Measurements from ENCODE around the gene VPS4B.

DNA sequence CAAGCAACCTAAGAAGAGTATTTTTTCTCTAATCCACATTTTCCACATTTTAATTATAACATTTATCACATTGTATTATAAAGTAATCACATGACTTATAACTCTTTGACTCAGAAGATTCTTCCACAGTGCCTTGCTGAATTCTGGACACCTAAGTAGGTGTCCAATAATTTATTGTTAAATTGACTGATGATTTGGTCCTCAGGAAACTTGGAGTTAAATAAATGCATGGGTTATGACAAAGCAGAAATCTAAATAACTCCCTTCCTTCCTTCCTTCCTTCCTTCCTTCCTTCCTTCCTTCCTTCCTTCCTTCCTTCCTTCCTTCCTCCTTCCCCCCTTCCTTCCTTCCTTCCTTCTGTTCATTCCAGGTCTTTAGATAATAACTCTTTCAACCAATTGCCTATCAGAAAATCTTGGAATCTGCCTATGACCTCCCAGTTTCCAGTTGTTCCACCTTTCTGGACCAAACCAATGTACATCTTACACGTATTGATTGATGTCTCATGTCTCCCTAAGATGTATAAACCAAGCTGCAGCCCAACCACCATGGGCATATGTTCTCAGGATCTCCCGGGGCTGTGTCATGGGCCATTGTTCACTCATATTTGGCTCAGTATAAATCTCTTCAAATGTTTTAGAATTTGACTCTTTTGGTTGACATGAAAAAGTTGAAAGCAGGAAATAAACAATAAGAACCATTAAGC, 44.8 kb downstream of the VPS4B start:
- TF ChIP-seq, protein P1, sequence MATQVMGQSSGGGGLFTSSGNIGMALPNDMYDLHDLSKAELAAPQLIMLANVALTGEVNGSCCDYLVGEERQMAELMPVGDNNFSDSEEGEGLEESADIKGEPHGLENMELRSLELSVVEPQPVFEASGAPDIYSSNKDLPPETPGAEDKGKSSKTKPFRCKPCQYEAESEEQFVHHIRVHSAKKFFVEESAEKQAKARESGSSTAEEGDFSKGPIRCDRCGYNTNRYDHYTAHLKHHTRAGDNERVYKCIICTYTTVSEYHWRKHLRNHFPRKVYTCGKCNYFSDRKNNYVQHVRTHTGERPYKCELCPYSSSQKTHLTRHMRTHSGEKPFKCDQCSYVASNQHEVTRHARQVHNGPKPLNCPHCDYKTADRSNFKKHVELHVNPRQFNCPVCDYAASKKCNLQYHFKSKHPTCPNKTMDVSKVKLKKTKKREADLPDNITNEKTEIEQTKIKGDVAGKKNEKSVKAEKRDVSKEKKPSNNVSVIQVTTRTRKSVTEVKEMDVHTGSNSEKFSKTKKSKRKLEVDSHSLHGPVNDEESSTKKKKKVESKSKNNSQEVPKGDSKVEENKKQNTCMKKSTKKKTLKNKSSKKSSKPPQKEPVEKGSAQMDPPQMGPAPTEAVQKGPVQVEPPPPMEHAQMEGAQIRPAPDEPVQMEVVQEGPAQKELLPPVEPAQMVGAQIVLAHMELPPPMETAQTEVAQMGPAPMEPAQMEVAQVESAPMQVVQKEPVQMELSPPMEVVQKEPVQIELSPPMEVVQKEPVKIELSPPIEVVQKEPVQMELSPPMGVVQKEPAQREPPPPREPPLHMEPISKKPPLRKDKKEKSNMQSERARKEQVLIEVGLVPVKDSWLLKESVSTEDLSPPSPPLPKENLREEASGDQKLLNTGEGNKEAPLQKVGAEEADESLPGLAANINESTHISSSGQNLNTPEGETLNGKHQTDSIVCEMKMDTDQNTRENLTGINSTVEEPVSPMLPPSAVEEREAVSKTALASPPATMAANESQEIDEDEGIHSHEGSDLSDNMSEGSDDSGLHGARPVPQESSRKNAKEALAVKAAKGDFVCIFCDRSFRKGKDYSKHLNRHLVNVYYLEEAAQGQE (IDR thresholded peaks at IDR 0.05; ENCODE audit: insufficient replicate concordance, low read depth) = no peak
- TF ChIP-seq, protein P2, sequence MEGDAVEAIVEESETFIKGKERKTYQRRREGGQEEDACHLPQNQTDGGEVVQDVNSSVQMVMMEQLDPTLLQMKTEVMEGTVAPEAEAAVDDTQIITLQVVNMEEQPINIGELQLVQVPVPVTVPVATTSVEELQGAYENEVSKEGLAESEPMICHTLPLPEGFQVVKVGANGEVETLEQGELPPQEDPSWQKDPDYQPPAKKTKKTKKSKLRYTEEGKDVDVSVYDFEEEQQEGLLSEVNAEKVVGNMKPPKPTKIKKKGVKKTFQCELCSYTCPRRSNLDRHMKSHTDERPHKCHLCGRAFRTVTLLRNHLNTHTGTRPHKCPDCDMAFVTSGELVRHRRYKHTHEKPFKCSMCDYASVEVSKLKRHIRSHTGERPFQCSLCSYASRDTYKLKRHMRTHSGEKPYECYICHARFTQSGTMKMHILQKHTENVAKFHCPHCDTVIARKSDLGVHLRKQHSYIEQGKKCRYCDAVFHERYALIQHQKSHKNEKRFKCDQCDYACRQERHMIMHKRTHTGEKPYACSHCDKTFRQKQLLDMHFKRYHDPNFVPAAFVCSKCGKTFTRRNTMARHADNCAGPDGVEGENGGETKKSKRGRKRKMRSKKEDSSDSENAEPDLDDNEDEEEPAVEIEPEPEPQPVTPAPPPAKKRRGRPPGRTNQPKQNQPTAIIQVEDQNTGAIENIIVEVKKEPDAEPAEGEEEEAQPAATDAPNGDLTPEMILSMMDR (IDR thresholded peaks at IDR 0.05; ENCODE audit: insufficient read depth, low read length) = no peak
- TF ChIP-seq GABPA (IDR thresholded peaks at IDR 0.05; ENCODE audit: low read depth) (no peak), POLR2AphosphoS5 (IDR thresholded peaks at IDR 0.05; ENCODE audit: low read depth) (no peak), SPI1 (IDR thresholded peaks at IDR 0.05; ENCODE audit: borderline replicate concordance, low read depth) (no peak)
